ENCODE results near the gene FHIT.

DNA sequence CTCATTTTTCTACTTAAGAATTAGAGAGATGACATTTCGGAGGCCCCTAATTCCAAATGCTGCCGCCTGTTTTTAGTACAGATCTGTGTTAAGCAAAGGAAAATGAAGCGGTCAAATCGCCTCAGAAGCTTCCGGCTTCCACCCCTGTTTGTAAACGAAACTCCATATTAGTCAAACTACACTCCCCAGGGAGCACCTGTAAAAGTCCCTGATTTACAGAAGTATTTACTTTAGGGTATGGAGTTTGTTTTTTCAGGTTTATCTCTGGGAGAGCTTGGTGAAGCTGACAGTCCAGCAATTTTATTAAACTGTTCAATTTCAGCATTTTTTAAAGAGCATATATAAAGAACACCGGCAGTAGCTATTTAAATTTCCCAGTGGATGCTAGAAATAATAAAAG lies 319.8 kb downstream of the FHIT start:
- TF ChIP-seq, protein P1, sequence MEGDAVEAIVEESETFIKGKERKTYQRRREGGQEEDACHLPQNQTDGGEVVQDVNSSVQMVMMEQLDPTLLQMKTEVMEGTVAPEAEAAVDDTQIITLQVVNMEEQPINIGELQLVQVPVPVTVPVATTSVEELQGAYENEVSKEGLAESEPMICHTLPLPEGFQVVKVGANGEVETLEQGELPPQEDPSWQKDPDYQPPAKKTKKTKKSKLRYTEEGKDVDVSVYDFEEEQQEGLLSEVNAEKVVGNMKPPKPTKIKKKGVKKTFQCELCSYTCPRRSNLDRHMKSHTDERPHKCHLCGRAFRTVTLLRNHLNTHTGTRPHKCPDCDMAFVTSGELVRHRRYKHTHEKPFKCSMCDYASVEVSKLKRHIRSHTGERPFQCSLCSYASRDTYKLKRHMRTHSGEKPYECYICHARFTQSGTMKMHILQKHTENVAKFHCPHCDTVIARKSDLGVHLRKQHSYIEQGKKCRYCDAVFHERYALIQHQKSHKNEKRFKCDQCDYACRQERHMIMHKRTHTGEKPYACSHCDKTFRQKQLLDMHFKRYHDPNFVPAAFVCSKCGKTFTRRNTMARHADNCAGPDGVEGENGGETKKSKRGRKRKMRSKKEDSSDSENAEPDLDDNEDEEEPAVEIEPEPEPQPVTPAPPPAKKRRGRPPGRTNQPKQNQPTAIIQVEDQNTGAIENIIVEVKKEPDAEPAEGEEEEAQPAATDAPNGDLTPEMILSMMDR (IDR thresholded peaks at IDR 0.05) = no peak
- TF ChIP-seq POLR2A (IDR thresholded peaks at IDR 0.05) = no peak
